Kidney (tissue), 14 donors: Measurements from ENCODE around the gene CRTC1. TPM values are rescaled to one million over a fixed set of nuclear protein-coding genes. Genes with fewer than 3 reads are reported as not detected.

Experiments used
- DNase-seq, 5 donors: peaks; one replicate each; pipeline ENCODE4 v3.0.0-alpha.2; 2013 to 2020
- FAIRE-seq: peaks from 2 replicates; lab custom pipeline; 2012; peaks lifted over from hg19 to GRCh38; lab: Jason Lieb, UNC
- H3K27ac ChIP-seq, 2 donors: one replicate each; pipeline ENCODE4 v1.7.0; 2013; ENCODE audit warnings: low read depth in 2 of 2, low read length in 2 of 2, inconsistent platforms in 1 of 2
- H3K27me3 ChIP-seq: one replicate; pipeline ENCODE4 v1.7.1; 2013; ENCODE audit warnings: low read length, inconsistent platforms; ENCODE audit not compliant: control insufficient read depth, insufficient read depth
- H3K36me3 ChIP-seq, 3 donors: one replicate each; pipeline versions ENCODE4 v1.7.0 to v1.7.1; 2013; ENCODE audit warnings: low read length in 3 of 3, control low read depth in 1 of 3, inconsistent platforms in 1 of 3; ENCODE audit not compliant: insufficient read depth in 3 of 3, control insufficient read depth in 2 of 3
- H3K4me1 ChIP-seq, 3 donors: one replicate each; pipeline versions ENCODE4 v1.7.0 to v1.7.1; 2013; ENCODE audit warnings: low read length in 3 of 3, inconsistent platforms in 1 of 3, low read depth in 1 of 3; ENCODE audit not compliant: control insufficient read depth in 2 of 3, insufficient read depth in 2 of 3
- H3K4me3 ChIP-seq, 3 donors: one replicate each; pipeline versions ENCODE4 v1.7.0 to v1.8.1; 2013; ENCODE audit warnings: low read length in 3 of 3, control low read depth in 1 of 3, inconsistent platforms in 1 of 3
- H3K9ac ChIP-seq, 3 donors: one replicate each; pipeline versions ENCODE4 v1.7.0 to v1.7.1; 2013; ENCODE audit warnings: low read length in 3 of 3, control low read depth in 1 of 3, inconsistent platforms in 1 of 3
- H3K9me3 ChIP-seq, 3 donors: one replicate each; pipeline versions ENCODE4 v1.7.0 to v1.7.1; 2013; ENCODE audit warnings: low read length in 3 of 3, control low read depth in 1 of 3, inconsistent platforms in 1 of 3; ENCODE audit not compliant: control insufficient read depth in 2 of 3, insufficient read depth in 1 of 3
- intact Hi-C: fragments of 100-400 bp; cut with DNase I; formaldehyde crosslinking; loops from one replicate; pipeline ENCODE4 v1.11.1; 2022
- polyA plus RNA-seq: library from polyadenylated mRNA; stranded (reverse); fragments of 350-450 nt; fragmentation: Illumina TruSeq; extraction: RNeasy Lipid Tissue Mini Kit (QIAGEN cat#74804); gene quantifications from one replicate; pipeline ENCODE4 v1.2.3, GENCODE V29; 2014; ENCODE audit warnings: low read depth, low replicate concordance; ENCODE audit not compliant: insufficient read depth
- total RNA-seq: library from RNA; stranded (reverse); fragmentation: NEBNext Ultra II Directional; extraction: Animal tissue kit (Norgen Biotek cat#: 25700); gene quantifications from one replicate; pipeline ENCODE4 v1.2.1, GENCODE V29; 2021
- TF ChIP-seq, protein P1 (sequence below): IDR thresholded peaks from 3 replicates; pipeline ENCODE4 v1.5.1; 2012; ENCODE audit warnings: mild to moderate bottlenecking, moderate library complexity, borderline replicate concordance; ENCODE audit not compliant: insufficient read depth; ENCODE audit errors: extremely low read depth
- donor health status: control.
- donor health status: control.
- donor health status: control.
- donor health status: control.
- donor health status: control.
- donor health status: DM: yes; HTN: yes; CAD: no.
- donor health status: Normal renal cell carcinoma (clear cell type).

CRTC1 gene
- total and polyA plus RNA-seq, 2 donors from 2014 or later = 10.9 to 26.8 TPM

DNA sequence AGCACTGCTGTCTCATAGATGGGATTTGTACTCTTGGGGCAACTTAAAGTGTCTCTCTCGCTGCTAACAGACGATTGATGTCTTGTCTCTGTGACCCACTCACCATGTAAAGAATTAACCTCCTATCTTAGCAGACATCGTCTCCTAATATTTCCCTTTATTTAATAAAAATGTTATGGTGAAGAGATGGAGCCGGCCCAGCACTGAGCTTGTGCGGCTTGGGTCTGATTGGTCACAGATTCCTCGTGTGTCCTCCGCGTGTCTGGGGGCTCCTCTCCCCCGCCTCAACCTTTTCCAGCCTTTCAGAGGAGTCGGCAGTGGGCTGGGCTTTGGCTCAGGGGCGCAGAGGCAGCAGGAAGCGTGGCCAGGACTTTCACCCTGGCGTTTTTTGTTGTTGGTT is 13.2 kb upstream of the CRTC1 start:
- FAIRE-seq (no peak), DNase-seq (peak in 2 of 5 donors; percentile 39 to 86)
- no peak overlapping the region for H3K9ac ChIP-seq
- no peak overlapping the region for H3K4me3 ChIP-seq
- no peaks in the 10 kb centered on the region for H3K4me1 ChIP-seq
- no peaks in the 10 kb centered on the region for H3K9me3 ChIP-seq
- H3K27me3 ChIP-seq = no peaks in the 10 kb centered on the region
- H3K27ac ChIP-seq = no peak overlapping the region
- intact Hi-C loops = no loop called here
- no peaks in the 10 kb centered on the region for H3K36me3 ChIP-seq
- TF ChIP-seq, protein P1, sequence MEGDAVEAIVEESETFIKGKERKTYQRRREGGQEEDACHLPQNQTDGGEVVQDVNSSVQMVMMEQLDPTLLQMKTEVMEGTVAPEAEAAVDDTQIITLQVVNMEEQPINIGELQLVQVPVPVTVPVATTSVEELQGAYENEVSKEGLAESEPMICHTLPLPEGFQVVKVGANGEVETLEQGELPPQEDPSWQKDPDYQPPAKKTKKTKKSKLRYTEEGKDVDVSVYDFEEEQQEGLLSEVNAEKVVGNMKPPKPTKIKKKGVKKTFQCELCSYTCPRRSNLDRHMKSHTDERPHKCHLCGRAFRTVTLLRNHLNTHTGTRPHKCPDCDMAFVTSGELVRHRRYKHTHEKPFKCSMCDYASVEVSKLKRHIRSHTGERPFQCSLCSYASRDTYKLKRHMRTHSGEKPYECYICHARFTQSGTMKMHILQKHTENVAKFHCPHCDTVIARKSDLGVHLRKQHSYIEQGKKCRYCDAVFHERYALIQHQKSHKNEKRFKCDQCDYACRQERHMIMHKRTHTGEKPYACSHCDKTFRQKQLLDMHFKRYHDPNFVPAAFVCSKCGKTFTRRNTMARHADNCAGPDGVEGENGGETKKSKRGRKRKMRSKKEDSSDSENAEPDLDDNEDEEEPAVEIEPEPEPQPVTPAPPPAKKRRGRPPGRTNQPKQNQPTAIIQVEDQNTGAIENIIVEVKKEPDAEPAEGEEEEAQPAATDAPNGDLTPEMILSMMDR = no peak

DNA sequence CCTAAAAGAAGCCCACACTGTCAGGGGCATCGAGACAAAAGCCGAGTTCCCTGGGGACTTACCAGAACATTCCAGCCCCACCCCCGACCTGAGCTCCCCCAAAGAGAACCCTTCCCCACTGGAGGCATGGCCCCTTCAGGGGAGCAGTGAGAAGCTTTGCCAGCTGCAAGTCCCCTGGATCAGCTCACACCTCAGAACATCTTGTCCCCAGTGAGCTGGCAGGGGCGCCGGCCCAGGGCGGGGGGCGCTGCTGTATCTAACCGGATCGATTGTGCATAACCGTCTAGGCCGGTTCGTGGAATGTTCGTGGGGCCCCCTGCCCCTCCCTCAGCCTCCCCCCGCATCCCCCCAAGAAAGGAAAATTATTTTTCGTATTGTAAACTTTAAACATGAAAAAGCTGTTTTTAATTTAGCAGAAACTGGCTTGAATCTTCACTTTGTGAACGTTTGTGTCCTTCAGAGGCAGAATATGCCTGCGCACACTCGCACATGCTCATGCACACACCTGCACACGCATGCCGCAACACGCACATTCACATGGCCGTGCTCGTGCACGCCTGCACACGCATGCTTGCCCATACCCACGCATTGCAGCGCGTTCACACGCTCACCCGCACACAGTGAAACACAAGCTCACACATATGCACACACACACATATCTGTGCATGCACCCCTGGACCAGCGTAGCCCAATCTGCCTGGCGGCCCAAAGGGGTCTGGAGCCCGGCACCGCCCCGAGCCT is 12.0 kb upstream of the CRTC1 start:
- intact Hi-C loops = no loop called here
- no peak for DNase-seq
- no peak overlapping the region for H3K4me3 ChIP-seq
- no peak overlapping the region for H3K9ac ChIP-seq
- TF ChIP-seq, protein P1 = no peak
- no peaks in the 10 kb centered on the region for H3K36me3 ChIP-seq
- no peaks in the 10 kb centered on the region for H3K9me3 ChIP-seq
- H3K27me3 ChIP-seq = no peaks in the 10 kb centered on the region
- no peak overlapping the region for H3K27ac ChIP-seq
- H3K4me1 ChIP-seq = no peaks in the 10 kb centered on the region
- no peak for FAIRE-seq

DNA sequence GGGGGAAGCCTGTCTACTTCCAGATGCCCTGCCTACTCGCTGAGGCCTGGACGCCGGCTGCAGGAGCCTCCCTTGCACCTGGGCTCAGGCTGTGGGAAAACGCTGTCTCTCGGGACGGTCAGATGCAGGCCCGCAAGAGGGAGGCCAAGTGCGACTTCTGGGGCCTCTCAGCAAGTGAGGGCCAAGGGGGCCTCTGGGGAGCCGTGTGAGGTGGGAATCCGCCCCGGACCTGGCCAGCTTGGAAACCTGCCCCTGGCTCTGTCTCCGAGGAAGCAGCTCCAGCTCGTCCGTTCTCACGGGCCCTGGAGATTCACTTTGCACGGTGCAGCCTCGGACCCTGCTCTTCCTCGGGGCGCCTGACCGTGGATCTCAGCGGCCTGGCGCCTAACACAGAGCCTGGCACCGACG is 11.4 kb upstream of the CRTC1 start:
- H3K27me3 ChIP-seq = no peaks in the 10 kb centered on the region
- intact Hi-C loops = no loop called here
- no peaks in the 10 kb centered on the region for H3K36me3 ChIP-seq
- H3K4me3 ChIP-seq = no peak overlapping the region
- TF ChIP-seq, protein P1 = no peak
- H3K27ac ChIP-seq = no peak overlapping the region
- H3K9ac ChIP-seq = no peak overlapping the region
- DNase-seq = no peak
- H3K9me3 ChIP-seq = no peaks in the 10 kb centered on the region
- no peak for FAIRE-seq
- no peaks in the 10 kb centered on the region for H3K4me1 ChIP-seq
